ENCODE measurements around the gene SFRP5. TPM values are rescaled to one million over a fixed set of nuclear protein-coding genes. Genes with fewer than 3 reads are reported as not detected.

SFRP5 gene
- total and polyA plus RNA-seq, 2 donors (not counting 3 experiments of a cell fraction or from before 2014, with no cell fraction given) = not detected

DNA sequence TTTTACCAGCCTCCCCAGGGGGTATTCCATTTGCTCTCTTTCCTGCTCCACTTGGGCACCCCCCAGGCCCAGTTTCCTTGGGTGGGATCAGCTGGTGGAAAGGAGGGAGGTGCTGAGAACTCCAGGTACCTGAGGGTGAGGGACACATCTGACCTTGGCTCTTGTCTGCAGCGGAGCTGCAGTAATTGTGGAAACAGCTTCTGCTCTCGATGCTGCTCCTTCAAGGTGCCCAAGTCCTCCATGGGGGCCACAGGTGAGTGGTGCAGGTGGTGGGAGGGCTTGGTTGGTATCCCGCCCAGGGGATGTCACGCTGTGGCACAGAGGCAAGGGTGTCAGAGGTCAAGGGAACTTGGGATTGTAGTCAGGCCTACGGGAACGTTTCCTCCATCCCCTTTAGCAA, 14.3 kb downstream of the SFRP5 start:
- Histone ChIP-seq H3K27ac (ENCODE audit: insufficient read depth, low read depth, low read length) (no peak overlapping the region), H3K4me1 (ENCODE audit: control insufficient read depth, extremely low read depth, insufficient read depth, low read length) (no peaks in the 10 kb centered on the region), H3K9me3 (replicated peaks; ENCODE audit: control insufficient read depth, insufficient read depth, low read length) (no peaks in the 10 kb centered on the region), H3K79me2 (ENCODE audit: control insufficient read depth, insufficient read depth, low read length) (no peaks in the 10 kb centered on the region), H3K9me1 (replicated peaks; ENCODE audit: control insufficient read depth, extremely low read depth, insufficient read depth, low read length) (no peaks in the 10 kb centered on the region), H3K36me3 (ENCODE audit: control insufficient read depth in 2 of 2, extremely low read depth in 1 of 2, insufficient read depth in 2 of 2, low read length in 2 of 2) (peaks cover 14 to 56% of the 10 kb centered on the region in 2 experiments), H4K20me1 (replicated peaks; ENCODE audit: control insufficient read depth, extremely low read depth, insufficient read depth, low read length) (no peaks in the 10 kb centered on the region), H2AFZ (ENCODE audit: low read depth, low read length) (no peak overlapping the region), H3K4me3 (replicated peaks in 1 of 3; ENCODE audit: insufficient read depth in 1 of 3, low read depth in 1 of 3, low read length in 3 of 3) (no peak overlapping the region), H3K9ac (replicated peaks; ENCODE audit: extremely low read depth, insufficient read depth, low read length) (no peak overlapping the region), H3K27me3 (ENCODE audit: control insufficient read depth in 2 of 2, insufficient read depth in 2 of 2, low read length in 2 of 2) (no peaks in the 10 kb centered on the region), H3K4me2 (ENCODE audit: insufficient read depth, low read length) (no peak overlapping the region)
- dilution Hi-C loops (cut with MboI; ENCODE audit: extremely low pct_ligation_motif_present, low sequenced_read_pairs) = no loop called here
- no peak for DNase-seq (ENCODE audit: low read depth, low spot score)
- POLR2A ChIA-PET = no interaction called here
- no TSS peak for BruUV-seq (replicated peaks)
- CTCF ChIA-PET = interaction anchor here (1.1 to 2.5 kb wide), 3 partner anchors 80 to 284 kb away, joined by 3 to 19 read pairs (median 8); no protein-coding TSS in a partner anchor
- intact Hi-C loops (cut with micrococcal nuclease) = no loop called here
- FAIRE-seq = no peak
- TF ChIP-seq EZH2 (IDR thresholded peaks at IDR 0.05; ENCODE audit: borderline replicate concordance, low read depth, low read length, severe bottlenecking) = no peak
- no peak for TF ChIP-seq CTCF (IDR thresholded peaks at IDR 0.05; ENCODE audit: extremely low read depth in 1 of 2, insufficient read depth in 1 of 2, low read depth in 1 of 2, low read length in 2 of 2)
- no peak for TF ChIP-seq POLR2AphosphoS5 (IDR thresholded peaks at IDR 0.05; ENCODE audit: insufficient read depth, low read depth, low read length)
- no peak for TF ChIP-seq MYC (IDR thresholded peaks at IDR 0.05; ENCODE audit: low read depth, low read length)
- TF ChIP-seq MAX (IDR thresholded peaks at IDR 0.05; ENCODE audit: insufficient read depth, insufficient read length) = no peak
- TF ChIP-seq JUN (IDR thresholded peaks at IDR 0.05; ENCODE audit: borderline replicate concordance, insufficient read depth, insufficient read length, low read depth) = no peak
- no peak for TF ChIP-seq POLR2A (IDR thresholded peaks at IDR 0.05; ENCODE audit: low read depth, low read length)
- no peak for TF ChIP-seq FOS (IDR thresholded peaks at IDR 0.05; ENCODE audit: borderline replicate concordance, insufficient read depth, low read length)
- TF ChIP-seq GATA2 (IDR thresholded peaks at IDR 0.05; ENCODE audit: insufficient read depth, insufficient read length, low read depth, low read length) = no peak

Data from endothelial cell of umbilical vein (primary cell).